ENCODE measurements around the gene SALL3. TPM values are rescaled to one million over a fixed set of nuclear protein-coding genes. Genes with fewer than 3 reads are reported as not detected.

Gene SALL3
- total and polyA plus RNA-seq, 10 donors, result not detected

- intact Hi-C loops (cut with DNase I; ENCODE audit: low total_unique reads), result no loop called here
- TF ChIP-seq CTCF (IDR thresholded peaks at IDR 0.05 in 8 of 11, conservative IDR thresholded peaks at IDR 0.05 in 3 of 11), result no peak
- no peak for TF ChIP-seq POLR2AphosphoS5 (IDR thresholded peaks at IDR 0.05)
- 49 to 65% (median 54%) methylated on average over 3 of the region's 3 CpGs for WGBS, 5 donors
- Histone ChIP-seq H3K4me1 (peaks cover 0 to 38% (median 21%) of the 10 kb centered on the region in 6 donors), H3K27ac (no peak overlapping the region), H3K36me3 (no peaks in the 10 kb centered on the region), H3K27me3 (replicated peaks in 1 of 7) (peaks cover 0 to 97% (median 86%) of the 10 kb centered on the region in 7 donors), H3K9me3 (no peaks in the 10 kb centered on the region), H3K4me3 (no peak overlapping the region)
- DNase-seq, result no peak
Measured at GRCh38 chr18:78983512-78983911, 3.9 kb downstream of the SALL3 start.

- intact Hi-C loops (cut with DNase I; ENCODE audit: low total_unique reads), result no loop called here
Measured at GRCh38 chr18:78984941-78985784, 5.5 kb downstream of the SALL3 start.

GRCh38 chr18:78986018-78986481 lies 6.4 kb downstream of the SALL3 start:
- Histone ChIP-seq H3K27me3 (replicated peaks in 1 of 7) (peaks cover 0 to 91% (median 66%) of the 10 kb centered on the region in 7 donors), H3K27ac (no peak overlapping the region), H3K4me3 (no peak overlapping the region), H3K9me3 (no peaks in the 10 kb centered on the region), H3K36me3 (no peaks in the 10 kb centered on the region), H3K4me1 (peaks cover 0 to 20% (median 3%) of the 10 kb centered on the region in 6 donors)
- intact Hi-C loops (cut with DNase I; ENCODE audit: low total_unique reads), result no loop called here
- DNase-seq, result no peak
- TF ChIP-seq CTCF (IDR thresholded peaks at IDR 0.05 in 8 of 11, conservative IDR thresholded peaks at IDR 0.05 in 3 of 11) (peak in 1 of 11 experiments; percentile 16), POLR2AphosphoS5 (IDR thresholded peaks at IDR 0.05) (no peak)
- 8 to 15% (median 10%) methylated on average over 20 of the region's 20 CpGs for WGBS, 5 donors

More at GRCh38 chr18:78984941-78985784, 5.5 kb downstream of the SALL3 start:
- Histone ChIP-seq H3K36me3 (no peaks in the 10 kb centered on the region), H3K27ac (no peak overlapping the region), H3K4me3 (no peak overlapping the region), H3K4me1 (peaks cover 0 to 29% (median 12%) of the 10 kb centered on the region in 6 donors), H3K27me3 (replicated peaks in 1 of 7) (peaks cover 0 to 97% (median 75%) of the 10 kb centered on the region in 7 donors), H3K9me3 (no peaks in the 10 kb centered on the region)
- no peak for TF ChIP-seq POLR2A (IDR thresholded peaks at IDR 0.05)
- TF ChIP-seq CTCF (IDR thresholded peaks at IDR 0.05 in 8 of 11, conservative IDR thresholded peaks at IDR 0.05 in 3 of 11), result peak in 3 of 11 experiments; percentile 4 to 22 (median 20)
- no peak for DNase-seq
- 26 to 42% (median 31%) methylated on average over 28 to 30 of the region's 30 CpGs for WGBS, 5 donors

DNA sequence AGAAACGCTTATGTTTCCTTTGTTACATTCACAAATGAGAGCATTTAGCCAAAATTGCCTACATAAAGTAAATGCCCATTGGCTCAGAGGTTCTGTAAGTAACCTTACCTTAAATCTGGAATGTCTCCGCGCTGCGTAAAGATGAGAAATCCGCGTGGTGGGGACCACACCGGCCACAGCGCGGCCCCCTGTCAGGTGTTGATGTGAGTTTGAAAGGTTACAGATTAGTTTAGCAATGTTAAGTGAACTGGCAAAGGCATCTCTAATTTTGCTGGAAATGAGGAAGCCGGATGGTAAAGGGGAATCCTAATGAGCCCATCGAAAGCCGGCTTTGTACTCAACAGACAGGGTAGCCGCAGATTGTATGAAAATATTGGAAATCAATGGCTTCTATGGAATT lies 11.8 kb downstream of the SALL3 start:
- no peak overlapping the region for H3K4me3 ChIP-seq
- H3K9me3 ChIP-seq, result peaks cover 0 to 17% (median 0%) of the 10 kb centered on the region in 8 donors
- H3K27ac ChIP-seq, result no peak overlapping the region
- peaks cover 0 to 44% (median 15%) of the 10 kb centered on the region in 7 donors for H3K27me3 ChIP-seq (replicated peaks in 1 of 7)
- H3K36me3 ChIP-seq, result no peaks in the 10 kb centered on the region
- 77 to 88% (median 84%) methylated on average over 13 of the region's 13 CpGs for WGBS, 5 donors
- no peak for DNase-seq
- intact Hi-C loops (cut with DNase I; ENCODE audit: low total_unique reads), result no loop called here
- no peak for TF ChIP-seq POLR2A (IDR thresholded peaks at IDR 0.05)
- no peak for TF ChIP-seq CTCF (IDR thresholded peaks at IDR 0.05 in 8 of 11, conservative IDR thresholded peaks at IDR 0.05 in 3 of 11)
- no peak for TF ChIP-seq POLR2AphosphoS5 (IDR thresholded peaks at IDR 0.05)
- no peaks in the 10 kb centered on the region for H3K4me1 ChIP-seq
